Astrocyte of the cerebellum (primary cell): ENCODE data around the gene COLGALT1.
"Not testable (repeated sequence)": the region's sequence is repeated elsewhere in the genome, so short reads cannot be mapped to it uniquely, and the experiment has no call there.

Experiments
- DNase-seq: peaks from one replicate; pipeline ENCODE4 v3.0.0-alpha.2; 2011; ENCODE audit warnings: low read depth
- H3K4me3 ChIP-seq: 2 replicates; pipeline ENCODE4 v1.5.1; 2011; ENCODE audit warnings: mild to moderate bottlenecking, low read depth, low read length, moderate library complexity
- in situ Hi-C: cut with HindIII; loops from 2 replicates; pipeline ENCODE4 v1.10.0; 2017; ENCODE audit warnings: low sequenced_read_pairs
- TF ChIP-seq, protein P1 (sequence below): IDR thresholded peaks from 2 replicates; pipeline ENCODE4 v1.5.1; 2012; ENCODE audit warnings: low read length, low read depth, moderate library complexity, mild to moderate bottlenecking; ENCODE audit errors: missing control alignments

The COLGALT1 gene

DNA sequence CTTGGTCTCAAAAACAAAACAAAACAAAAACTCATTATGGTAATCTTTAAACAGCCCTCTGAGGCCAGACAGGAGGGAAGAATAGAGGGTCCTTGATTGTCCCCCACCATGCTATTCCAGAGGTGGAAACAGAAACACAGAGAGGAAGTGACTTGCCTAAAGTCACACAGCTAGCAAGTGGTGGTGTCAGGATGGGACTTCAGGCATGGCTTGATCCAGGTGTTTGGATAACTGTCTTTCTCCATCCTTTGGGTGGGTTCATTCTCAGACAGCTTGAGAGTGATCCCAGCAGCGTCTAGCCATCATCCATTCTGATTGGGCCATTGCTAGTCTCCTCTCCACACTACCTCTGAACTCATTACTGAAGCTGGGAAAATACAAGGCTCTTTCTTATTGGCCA lies 12.5 kb downstream of the COLGALT1 start:
- H3K4me3 ChIP-seq, result no peak overlapping the region
- no peak for DNase-seq
- in situ Hi-C loops, result no loop called here
- TF ChIP-seq, protein P1, sequence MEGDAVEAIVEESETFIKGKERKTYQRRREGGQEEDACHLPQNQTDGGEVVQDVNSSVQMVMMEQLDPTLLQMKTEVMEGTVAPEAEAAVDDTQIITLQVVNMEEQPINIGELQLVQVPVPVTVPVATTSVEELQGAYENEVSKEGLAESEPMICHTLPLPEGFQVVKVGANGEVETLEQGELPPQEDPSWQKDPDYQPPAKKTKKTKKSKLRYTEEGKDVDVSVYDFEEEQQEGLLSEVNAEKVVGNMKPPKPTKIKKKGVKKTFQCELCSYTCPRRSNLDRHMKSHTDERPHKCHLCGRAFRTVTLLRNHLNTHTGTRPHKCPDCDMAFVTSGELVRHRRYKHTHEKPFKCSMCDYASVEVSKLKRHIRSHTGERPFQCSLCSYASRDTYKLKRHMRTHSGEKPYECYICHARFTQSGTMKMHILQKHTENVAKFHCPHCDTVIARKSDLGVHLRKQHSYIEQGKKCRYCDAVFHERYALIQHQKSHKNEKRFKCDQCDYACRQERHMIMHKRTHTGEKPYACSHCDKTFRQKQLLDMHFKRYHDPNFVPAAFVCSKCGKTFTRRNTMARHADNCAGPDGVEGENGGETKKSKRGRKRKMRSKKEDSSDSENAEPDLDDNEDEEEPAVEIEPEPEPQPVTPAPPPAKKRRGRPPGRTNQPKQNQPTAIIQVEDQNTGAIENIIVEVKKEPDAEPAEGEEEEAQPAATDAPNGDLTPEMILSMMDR, result no peak

DNA sequence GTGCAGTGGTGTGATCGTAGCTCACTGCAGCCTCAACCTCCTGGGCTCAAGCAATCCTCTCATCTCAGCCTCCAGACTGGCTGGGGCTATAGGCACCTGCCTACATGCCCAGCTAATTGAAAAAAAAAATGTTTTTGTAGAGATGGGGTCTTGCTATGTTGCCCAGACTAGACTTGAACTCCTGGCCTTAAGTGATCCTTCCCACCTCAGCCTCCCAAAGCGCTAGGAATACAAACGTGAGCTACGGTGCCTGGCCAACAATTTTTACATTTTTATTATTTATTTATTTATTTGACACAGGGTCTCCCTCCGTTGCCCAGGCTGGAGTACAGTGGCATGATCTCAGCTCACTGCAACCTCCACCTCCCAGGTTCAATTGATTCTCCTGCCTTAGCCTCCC lies 14.8 kb downstream of the COLGALT1 start:
- DNase-seq, in situ Hi-C loops, H3K4me3 ChIP-seq: not testable (repeated sequence)

DNA sequence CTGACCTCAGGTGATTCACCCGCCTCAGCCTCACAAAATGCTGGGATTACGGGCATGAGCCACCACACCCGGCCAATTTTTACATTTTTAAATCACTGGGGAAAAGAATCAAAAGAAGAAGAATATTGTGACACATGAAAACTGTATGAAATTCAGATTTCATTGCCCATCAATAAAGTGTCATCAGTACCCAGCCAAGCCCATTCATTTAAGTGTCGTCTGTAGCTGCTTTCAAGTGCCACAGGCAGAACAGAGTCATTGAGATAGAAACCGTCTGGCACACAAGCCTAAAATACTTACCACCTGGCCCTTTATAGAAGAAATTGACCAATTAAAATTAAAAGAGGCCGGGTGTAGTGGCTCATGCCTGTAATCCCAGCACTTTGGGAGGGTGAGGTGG lies 15.3 kb downstream of the COLGALT1 start:
- in situ Hi-C loops, result no loop called here
- no peak overlapping the region for H3K4me3 ChIP-seq

DNA sequence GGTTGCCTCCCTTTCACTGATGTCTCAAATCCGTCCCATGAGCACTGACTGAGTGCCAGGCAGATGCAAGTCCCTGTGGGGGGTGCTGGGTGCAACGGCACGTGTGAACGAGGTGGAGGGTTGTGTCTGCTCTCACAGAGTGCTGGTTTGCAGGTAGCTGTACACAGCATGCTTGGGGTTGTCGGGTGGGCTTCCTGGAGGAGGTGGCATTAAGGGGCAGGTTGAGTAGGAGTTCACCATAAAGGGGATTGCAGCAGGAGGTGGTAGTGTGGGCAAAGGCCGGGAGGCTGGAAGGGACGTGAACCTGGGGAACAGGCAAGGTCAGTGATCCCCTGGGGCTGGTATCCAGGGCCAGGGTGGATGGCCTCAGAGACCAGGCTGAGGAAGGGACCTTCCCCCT lies 17.2 kb downstream of the COLGALT1 start:
- in situ Hi-C loops, result no loop called here
- TF ChIP-seq, protein P1, result no peak
- no peak for DNase-seq

More for the DNA sequence above, 15.3 kb downstream of the COLGALT1 start:
- TF ChIP-seq, protein P1, result no peak
- DNase-seq, result no peak

DNA sequence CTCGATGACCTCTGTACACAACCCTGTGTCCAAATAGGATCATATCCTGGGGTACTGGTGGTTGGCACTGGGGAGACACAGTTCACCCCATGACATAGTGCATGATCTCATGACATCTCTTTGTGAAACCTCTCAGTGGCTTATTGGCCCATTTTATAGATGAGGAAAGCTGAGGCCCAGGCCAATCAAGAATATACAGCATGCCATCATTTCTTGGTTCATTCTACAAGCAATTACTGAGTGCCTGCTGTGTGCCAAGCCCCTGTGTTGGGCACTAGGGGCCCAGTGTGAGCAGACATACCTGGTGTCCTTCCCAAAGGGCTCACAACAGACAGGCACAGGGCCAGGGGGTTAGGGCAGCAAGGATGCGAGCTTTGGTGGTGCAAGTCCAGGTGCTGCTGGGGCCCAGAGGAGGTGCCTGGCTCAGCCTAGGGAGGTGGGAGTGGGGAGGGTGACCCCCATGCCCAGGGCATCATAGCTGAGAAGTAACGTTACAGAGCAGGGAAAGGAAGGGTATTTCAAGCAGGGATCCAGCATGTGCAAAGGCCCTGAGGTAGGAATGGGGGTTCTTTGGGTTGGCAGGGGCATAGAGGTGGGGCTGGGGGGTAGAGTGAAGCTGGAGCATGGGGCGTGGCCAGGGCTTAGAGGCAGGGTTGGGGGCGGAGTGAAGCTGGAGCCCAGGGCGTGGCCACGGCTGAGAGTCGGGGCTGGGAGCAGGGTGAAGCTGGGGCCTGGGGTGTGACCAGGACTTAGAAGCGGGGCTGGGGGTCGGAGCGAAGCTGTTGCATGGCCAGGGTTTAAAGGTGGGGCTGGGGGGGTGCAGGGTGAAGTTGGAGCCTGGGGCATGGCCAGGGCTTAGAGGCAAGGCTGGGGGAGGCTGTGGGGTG lies 20.7 kb downstream of the COLGALT1 start:
- H3K4me3 ChIP-seq, result no peak overlapping the region
- no peak for DNase-seq
- in situ Hi-C loops, result no loop called here
- TF ChIP-seq, protein P1, result no peak

More for the DNA sequence above, 17.2 kb downstream of the COLGALT1 start:
- no peak overlapping the region for H3K4me3 ChIP-seq

DNA sequence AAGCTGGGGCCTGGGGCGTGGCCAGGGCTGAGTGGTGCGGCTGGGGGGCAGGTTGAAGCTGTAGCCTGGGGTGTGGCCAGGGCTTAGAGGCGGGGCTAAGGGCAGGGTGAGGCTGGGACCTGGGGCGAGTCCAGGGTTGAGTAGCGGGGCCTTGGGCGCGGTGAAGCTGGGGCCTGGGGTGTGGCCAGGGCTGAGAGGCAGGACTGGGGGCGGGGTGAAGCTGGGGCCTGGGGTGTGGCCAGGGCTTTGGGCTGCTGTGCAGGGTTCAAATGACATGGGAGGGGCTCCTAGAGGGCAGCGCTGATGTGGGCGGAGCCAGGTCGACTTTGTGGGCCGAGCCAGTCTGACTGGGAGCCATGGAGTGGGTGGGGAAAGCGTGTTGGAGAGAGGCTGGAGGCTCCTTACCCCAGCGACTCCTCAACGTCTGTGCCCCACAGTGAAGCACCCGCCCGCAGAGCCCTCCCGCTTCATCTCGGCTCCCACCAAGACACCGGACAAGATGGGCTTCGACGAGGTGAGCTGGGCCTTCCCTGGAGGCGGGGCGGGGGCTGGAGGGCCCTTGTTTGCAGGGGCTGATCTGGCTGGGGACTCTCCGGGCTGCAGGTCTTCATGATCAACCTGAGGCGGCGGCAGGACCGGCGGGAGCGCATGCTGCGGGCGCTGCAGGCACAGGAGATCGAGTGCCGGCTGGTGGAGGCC lies 21.5 kb downstream of the COLGALT1 start:
- in situ Hi-C loops, result no loop called here
- H3K4me3 ChIP-seq, result no peak overlapping the region
- TF ChIP-seq, protein P1, result no peak
- no peak for DNase-seq
